ENCODE results near the gene SDC3.

SDC3 gene

GRCh38 chr1:30855686-30856259, 52.8 kb downstream of the SDC3 start:
- Mint-ChIP-seq H3K9me3 (no peaks in the 10 kb centered on the region), H3K36me3 (ENCODE audit: low read depth) (no peaks in the 10 kb centered on the region), H3K27me3 (ENCODE audit: low read depth, poor library complexity) (peaks cover 9% of the 10 kb centered on the region), H3K4me1 (peaks cover 43% of the 10 kb centered on the region), H3K4me3 (no peak overlapping the region), H3K27ac (no peak overlapping the region)
- DNase-seq, result no peak
- TF ChIP-seq, protein P1, sequence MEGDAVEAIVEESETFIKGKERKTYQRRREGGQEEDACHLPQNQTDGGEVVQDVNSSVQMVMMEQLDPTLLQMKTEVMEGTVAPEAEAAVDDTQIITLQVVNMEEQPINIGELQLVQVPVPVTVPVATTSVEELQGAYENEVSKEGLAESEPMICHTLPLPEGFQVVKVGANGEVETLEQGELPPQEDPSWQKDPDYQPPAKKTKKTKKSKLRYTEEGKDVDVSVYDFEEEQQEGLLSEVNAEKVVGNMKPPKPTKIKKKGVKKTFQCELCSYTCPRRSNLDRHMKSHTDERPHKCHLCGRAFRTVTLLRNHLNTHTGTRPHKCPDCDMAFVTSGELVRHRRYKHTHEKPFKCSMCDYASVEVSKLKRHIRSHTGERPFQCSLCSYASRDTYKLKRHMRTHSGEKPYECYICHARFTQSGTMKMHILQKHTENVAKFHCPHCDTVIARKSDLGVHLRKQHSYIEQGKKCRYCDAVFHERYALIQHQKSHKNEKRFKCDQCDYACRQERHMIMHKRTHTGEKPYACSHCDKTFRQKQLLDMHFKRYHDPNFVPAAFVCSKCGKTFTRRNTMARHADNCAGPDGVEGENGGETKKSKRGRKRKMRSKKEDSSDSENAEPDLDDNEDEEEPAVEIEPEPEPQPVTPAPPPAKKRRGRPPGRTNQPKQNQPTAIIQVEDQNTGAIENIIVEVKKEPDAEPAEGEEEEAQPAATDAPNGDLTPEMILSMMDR (IDR thresholded peaks at IDR 0.05), result no peak

GRCh38 chr1:30853350-30853749, 55.2 kb downstream of the SDC3 start:
- no peaks in the 10 kb centered on the region for H3K9me3 Mint-ChIP-seq
- H3K27me3 Mint-ChIP-seq (ENCODE audit: low read depth, poor library complexity), result peaks cover 6% of the 10 kb centered on the region
- no peak overlapping the region for H3K4me3 Mint-ChIP-seq
- H3K36me3 Mint-ChIP-seq (ENCODE audit: low read depth), result no peaks in the 10 kb centered on the region
- H3K27ac Mint-ChIP-seq, result peak overlapping the region; percentile 16
- H3K4me1 Mint-ChIP-seq, result peaks cover 43% of the 10 kb centered on the region
- TF ChIP-seq, protein P1 (IDR thresholded peaks at IDR 0.05), result no peak
- peak; percentile 40 for DNase-seq

GRCh38 chr1:30852026-30852425, 56.5 kb downstream of the SDC3 start:
- H3K4me3 Mint-ChIP-seq, result no peak overlapping the region
- H3K27me3 Mint-ChIP-seq (ENCODE audit: low read depth, poor library complexity), result peaks cover 7% of the 10 kb centered on the region
- TF ChIP-seq, protein P1 (IDR thresholded peaks at IDR 0.05), result no peak
- no peak for DNase-seq
- H3K9me3 Mint-ChIP-seq, result no peaks in the 10 kb centered on the region
- peak overlapping the region; percentile 53 for H3K27ac Mint-ChIP-seq
- H3K36me3 Mint-ChIP-seq (ENCODE audit: low read depth), result no peaks in the 10 kb centered on the region
- H3K4me1 Mint-ChIP-seq, result peaks cover 53% of the 10 kb centered on the region

DNA sequence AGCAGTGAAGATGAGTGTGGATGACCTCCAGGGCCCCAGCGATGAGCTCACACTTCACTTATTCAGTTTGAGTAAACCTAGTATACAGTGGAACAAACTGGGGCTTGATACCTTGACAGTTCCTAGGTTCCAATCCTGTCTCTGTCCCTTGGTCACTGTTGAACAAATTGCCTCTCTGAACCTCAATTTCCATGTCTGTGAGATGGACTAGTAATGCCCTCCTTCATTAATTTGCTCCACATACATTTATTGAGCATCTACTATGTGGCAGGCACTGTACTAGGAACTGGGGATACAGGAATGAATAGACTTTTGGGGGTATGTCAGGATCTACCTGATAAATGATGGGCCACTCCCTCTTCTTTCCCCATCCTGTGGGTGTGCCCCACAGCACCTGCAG, 57.3 kb downstream of the SDC3 start:
- H3K4me3 Mint-ChIP-seq, result no peak overlapping the region
- H3K9me3 Mint-ChIP-seq, result no peaks in the 10 kb centered on the region
- TF ChIP-seq, protein P1 (IDR thresholded peaks at IDR 0.05), result no peak
- peaks cover 6% of the 10 kb centered on the region for H3K27me3 Mint-ChIP-seq (ENCODE audit: low read depth, poor library complexity)
- no peaks in the 10 kb centered on the region for H3K36me3 Mint-ChIP-seq (ENCODE audit: low read depth)
- no peak for DNase-seq
- no peak overlapping the region for H3K27ac Mint-ChIP-seq
- peaks cover 53% of the 10 kb centered on the region for H3K4me1 Mint-ChIP-seq

- H3K4me1 Mint-ChIP-seq, result peaks cover 55% of the 10 kb centered on the region
Observed at GRCh38 chr1:30850607-30851006, 58.0 kb downstream of the SDC3 start.

DNA sequence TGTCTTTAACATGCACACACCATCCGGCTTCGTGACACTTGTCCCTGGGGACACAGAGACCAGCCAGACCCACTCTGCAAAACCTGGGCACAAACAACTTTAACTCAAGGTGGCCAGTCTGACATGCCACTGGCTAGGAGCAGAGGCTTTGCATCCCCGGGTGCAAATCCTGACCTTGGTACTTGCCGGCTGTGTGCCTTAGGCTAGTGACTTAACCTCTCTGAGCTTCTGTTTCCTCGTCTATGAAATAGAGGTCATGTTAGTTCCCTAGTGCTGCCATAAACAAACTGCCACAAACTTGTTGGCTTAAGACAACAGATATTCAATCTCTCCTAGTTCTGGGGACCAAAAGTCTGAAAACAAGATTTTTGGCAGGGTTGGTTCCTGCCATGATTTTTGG, 60.4 kb downstream of the SDC3 start:
- H3K9me3 Mint-ChIP-seq, result no peaks in the 10 kb centered on the region
- TF ChIP-seq, protein P1 (IDR thresholded peaks at IDR 0.05), result no peak
- H3K36me3 Mint-ChIP-seq (ENCODE audit: low read depth), result no peaks in the 10 kb centered on the region
- peaks cover 59% of the 10 kb centered on the region for H3K4me1 Mint-ChIP-seq
- no peak overlapping the region for H3K27ac Mint-ChIP-seq
- no peak for DNase-seq
- H3K4me3 Mint-ChIP-seq, result no peak overlapping the region
- peaks cover 21% of the 10 kb centered on the region for H3K27me3 Mint-ChIP-seq (ENCODE audit: low read depth, poor library complexity)

More at GRCh38 chr1:30850607-30851006, 58.0 kb downstream of the SDC3 start:
- H3K4me3 Mint-ChIP-seq, result no peak overlapping the region
- TF ChIP-seq, protein P1 (IDR thresholded peaks at IDR 0.05), result no peak
- H3K9me3 Mint-ChIP-seq, result no peaks in the 10 kb centered on the region
- H3K27me3 Mint-ChIP-seq (ENCODE audit: low read depth, poor library complexity), result peaks cover 12% of the 10 kb centered on the region
- H3K27ac Mint-ChIP-seq, result peak overlapping the region; percentile 48
- H3K36me3 Mint-ChIP-seq (ENCODE audit: low read depth), result no peaks in the 10 kb centered on the region
- no peak for DNase-seq

Data from nephron progenitor cell (in vitro differentiated cells).